ENCODE results near the gene PTPRU.

The PTPRU gene

DNA sequence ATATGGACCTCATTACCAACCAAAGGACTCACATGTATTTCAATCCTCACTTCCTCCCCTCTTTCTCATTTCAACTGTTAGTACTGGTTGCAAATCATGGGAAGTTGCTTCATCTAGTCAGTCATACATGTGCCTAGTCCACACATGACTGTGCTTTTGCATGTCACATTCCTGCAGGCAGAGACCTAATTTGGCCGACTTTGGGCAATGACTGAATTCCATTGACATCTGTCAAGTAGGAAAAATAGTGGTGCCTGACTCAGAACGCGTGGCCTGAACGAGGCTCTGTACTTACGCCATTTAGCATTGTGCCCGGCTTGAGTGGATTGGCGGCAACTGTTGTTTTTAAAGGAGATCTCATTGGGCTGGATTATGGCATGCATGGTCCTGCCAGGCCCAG is 18.0 kb downstream of the PTPRU start:
- H3K4me3 ChIP-seq (ENCODE audit: low read depth, low read length) = no peak overlapping the region
- TF ChIP-seq, protein P1, sequence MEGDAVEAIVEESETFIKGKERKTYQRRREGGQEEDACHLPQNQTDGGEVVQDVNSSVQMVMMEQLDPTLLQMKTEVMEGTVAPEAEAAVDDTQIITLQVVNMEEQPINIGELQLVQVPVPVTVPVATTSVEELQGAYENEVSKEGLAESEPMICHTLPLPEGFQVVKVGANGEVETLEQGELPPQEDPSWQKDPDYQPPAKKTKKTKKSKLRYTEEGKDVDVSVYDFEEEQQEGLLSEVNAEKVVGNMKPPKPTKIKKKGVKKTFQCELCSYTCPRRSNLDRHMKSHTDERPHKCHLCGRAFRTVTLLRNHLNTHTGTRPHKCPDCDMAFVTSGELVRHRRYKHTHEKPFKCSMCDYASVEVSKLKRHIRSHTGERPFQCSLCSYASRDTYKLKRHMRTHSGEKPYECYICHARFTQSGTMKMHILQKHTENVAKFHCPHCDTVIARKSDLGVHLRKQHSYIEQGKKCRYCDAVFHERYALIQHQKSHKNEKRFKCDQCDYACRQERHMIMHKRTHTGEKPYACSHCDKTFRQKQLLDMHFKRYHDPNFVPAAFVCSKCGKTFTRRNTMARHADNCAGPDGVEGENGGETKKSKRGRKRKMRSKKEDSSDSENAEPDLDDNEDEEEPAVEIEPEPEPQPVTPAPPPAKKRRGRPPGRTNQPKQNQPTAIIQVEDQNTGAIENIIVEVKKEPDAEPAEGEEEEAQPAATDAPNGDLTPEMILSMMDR (IDR thresholded peaks at IDR 0.05; ENCODE audit: control insufficient read depth, extremely low read depth, insufficient read depth) = no peak
- no peak for DNase-seq (ENCODE audit: low read depth)

DNA sequence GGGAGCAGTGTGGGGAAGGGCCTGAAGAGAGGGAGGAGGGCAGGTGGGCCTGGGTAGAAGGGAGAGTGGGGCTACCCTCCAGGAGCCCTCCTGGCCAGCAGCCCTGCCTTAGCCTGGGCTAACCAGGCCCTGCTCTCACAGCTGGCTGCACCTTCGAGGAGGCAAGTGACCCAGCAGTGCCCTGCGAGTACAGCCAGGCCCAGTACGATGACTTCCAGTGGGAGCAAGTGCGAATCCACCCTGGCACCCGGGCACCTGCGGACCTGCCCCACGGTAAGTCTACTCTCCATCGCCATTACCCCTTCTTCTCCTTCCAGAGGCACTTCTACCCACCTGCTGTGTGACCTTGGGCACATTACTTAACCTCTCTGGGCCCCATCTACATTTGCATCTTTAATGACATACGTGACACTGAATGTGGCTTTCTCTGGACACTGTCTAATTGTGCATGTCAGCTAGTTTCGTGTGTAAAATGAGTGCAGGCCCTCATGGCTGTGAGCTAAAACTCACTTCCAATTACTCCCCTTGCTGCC is 18.9 kb downstream of the PTPRU start:
- no peak overlapping the region for H3K4me3 ChIP-seq (ENCODE audit: low read depth, low read length)
- no peak for DNase-seq (ENCODE audit: low read depth)
- TF ChIP-seq, protein P1 (IDR thresholded peaks at IDR 0.05; ENCODE audit: control insufficient read depth, extremely low read depth, insufficient read depth) = no peak

DNA sequence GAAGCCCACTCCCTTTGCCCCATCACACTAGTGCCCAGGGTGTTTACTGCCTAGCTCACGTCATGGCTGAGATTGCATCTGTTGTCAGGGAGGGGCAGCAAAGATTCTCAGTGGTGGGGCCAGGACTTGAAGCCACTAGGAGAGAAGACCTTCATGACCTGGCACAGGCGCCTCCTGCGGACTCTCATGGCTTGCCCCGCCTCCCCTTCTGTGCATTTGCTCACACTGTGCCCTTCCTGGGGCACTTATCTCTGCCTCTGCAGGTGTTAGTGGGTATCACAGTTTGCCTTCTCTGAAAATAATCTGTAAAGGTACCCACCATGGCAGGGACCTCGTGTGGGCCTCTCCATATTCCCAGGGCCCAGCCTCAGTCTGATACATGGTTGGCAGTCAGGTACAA is 20.1 kb downstream of the PTPRU start:
- DNase-seq (ENCODE audit: low read depth) = no peak
- TF ChIP-seq, protein P1 (IDR thresholded peaks at IDR 0.05; ENCODE audit: control insufficient read depth, extremely low read depth, insufficient read depth) = no peak
- H3K4me3 ChIP-seq (ENCODE audit: low read depth, low read length) = no peak overlapping the region

DNA sequence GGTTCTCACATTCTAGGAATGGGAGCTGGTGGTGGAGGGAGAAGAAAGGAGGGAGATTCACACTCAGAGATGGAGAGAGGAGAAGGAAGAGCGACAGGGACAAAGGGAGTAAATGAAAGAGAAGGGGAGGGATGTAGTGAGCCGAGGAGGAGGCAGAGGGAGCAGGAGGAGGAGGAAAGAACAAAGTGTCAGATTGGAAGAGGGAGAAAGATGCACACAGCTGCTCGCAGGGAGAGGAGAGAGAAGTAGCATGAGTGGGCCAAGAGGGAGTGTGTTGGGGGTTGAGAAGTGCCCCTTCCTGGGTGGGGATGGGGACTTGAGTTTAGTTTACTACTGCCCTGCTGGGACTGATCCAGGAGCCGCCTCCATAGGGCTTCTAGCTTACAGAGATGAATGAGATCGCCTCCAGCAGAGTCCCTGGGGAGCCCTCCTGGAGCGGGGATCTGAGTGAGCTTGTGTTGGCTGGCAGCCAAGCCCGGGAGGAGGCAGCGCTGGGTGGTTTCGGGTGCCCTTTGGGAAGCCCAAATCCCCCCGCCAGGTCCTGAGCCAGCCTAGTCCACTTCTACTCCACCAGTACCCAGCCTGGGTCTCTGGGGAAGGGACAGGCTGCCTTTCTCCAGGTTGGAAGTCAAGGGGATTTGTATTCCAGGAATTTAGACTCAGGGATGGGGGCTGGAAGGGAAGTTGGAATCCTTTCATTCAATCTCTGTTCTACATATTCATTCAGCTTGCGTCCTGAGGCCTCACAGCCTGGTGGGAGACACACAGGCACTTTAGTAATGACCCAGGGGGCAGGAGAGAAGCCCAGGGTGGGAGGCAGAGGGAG is 20.9 kb downstream of the PTPRU start:
- H3K4me3 ChIP-seq (ENCODE audit: low read depth, low read length) = no peak overlapping the region
- TF ChIP-seq, protein P1 (IDR thresholded peaks at IDR 0.05; ENCODE audit: control insufficient read depth, extremely low read depth, insufficient read depth) = no peak
- no peak for DNase-seq (ENCODE audit: low read depth)

DNA sequence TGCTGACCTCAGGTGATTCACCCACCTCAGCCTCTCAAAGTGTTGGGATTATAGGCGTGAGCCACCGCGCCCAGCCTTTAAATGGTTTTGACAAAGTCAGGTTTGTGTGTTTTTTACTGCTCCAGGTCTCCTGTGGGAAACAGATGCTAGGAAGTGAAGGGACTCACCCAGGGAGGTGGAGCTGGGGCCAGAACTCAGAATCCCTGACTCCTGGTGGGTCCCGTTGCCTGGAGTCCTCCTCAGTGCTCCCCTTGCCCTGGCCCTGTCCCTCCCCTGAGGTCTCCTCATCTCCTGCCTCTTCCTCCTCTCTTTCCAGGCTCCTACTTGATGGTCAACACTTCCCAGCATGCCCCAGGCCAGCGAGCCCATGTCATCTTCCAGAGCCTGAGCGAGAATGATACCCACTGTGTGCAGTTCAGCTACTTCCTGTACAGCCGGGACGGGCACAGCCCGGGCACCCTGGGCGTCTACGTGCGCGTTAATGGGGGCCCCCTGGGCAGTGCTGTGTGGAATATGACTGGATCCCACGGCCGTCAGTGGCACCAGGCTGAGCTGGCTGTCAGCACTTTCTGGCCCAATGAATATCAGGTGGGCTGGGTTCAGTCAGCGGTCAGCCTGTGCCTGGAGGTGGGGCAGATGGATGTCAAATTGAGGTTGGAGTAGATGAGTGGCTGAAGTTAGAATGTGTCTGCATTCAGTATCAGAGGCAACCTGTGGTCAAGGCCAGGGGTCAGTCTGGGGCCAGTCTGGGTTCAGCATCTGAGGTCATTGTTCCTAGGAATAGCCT is 22.1 kb downstream of the PTPRU start:
- TF ChIP-seq, protein P1 (IDR thresholded peaks at IDR 0.05; ENCODE audit: control insufficient read depth, extremely low read depth, insufficient read depth) = no peak
- H3K4me3 ChIP-seq (ENCODE audit: low read depth, low read length) = no peak overlapping the region
- DNase-seq (ENCODE audit: low read depth) = no peak

DNA sequence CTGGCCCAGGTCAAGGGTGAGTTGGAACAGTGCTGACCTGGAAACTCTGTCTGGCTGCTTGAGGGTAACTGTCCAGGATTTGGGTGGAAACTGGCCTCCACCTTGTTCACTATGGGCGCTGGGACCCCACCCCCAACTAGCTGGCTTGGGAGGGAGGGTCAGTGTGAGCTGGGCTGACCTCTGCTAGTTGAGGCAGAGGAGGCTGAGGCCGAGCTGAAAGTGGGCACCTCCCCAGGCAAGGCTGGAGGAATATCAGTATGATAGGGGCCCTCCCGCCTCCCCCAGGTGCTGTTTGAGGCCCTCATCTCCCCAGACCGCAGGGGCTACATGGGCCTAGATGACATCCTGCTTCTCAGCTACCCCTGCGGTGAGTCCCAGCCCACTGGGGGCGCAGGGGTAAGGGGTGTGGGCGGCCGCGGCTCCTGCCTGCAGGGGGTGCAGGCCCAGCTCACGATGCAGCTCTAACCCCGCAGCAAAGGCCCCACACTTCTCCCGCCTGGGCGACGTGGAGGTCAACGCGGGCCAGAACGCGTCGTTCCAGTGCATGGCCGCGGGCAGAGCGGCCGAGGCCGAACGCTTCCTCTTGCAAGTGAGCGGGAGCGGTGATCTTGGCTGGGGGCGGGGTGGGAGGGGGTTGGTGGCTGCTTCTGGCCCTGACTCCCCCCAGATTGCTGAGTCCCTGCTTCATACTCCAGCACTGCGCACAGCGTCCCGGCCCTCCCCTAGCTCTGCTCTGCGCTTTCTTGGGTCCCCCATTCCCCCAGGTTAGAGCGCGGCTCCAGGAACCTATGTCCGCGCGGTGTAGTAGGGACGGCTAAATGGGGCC is 22.9 kb downstream of the PTPRU start:
- DNase-seq (ENCODE audit: low read depth) = no peak
- peak overlapping the region; percentile 21; the same call in 1 of the 2 replicates for H3K4me3 ChIP-seq (ENCODE audit: low read depth, low read length)
- TF ChIP-seq, protein P1 (IDR thresholded peaks at IDR 0.05; ENCODE audit: control insufficient read depth, extremely low read depth, insufficient read depth) = no peak
